OCI-LY7 (cell line): ENCODE results near the gene NRP1. TPM values are rescaled to one million over a fixed set of nuclear protein-coding genes. Genes with fewer than 3 reads are reported as not detected.

Source experiments
- BruUV-seq: library from RNA; stranded (reverse); fragments of 400-500 nt; replicated peaks from 2 replicates; lab custom pipeline; 2021; lab: Mats Ljungman, UMichigan
- CTCF ChIA-PET: fragments of 300-600 bp; sonication (Branson Sonifier 250); formaldehyde crosslinking; loops from one replicate; lab custom pipeline; 2022; ENCODE audit warnings: antibody characterized with exemption; ENCODE audit not compliant: unreplicated experiment; lab: Charles Lee
- POLR2A ChIA-PET: fragments of 300-600 bp; sonication (Branson Sonifier 250); formaldehyde crosslinking; loops from one replicate; lab custom pipeline; 2022; ENCODE audit warnings: antibody characterized with exemption; lab: Charles Lee
- DNase-seq: peaks from one replicate; pipeline ENCODE4 v3.0.0-alpha.2; 2015; ENCODE audit warnings: low spot score
- H2AFZ ChIP-seq: fragments of 200-600 bp; sonication (generic), shearing (Covaris generic); 2 replicates; pipeline ENCODE4 v1.6.1; 2014; ENCODE audit warnings: mild to moderate bottlenecking, antibody characterized with exemption, low read length, moderate library complexity
- H3K27ac ChIP-seq: fragments of 200-600 bp; sonication (generic); 2 replicates; pipeline ENCODE4 v1.5.1; 2014; ENCODE audit warnings: mixed run types, low read depth, mild to moderate bottlenecking, moderate library complexity, low read length, inconsistent platforms; ENCODE audit not compliant: poor library complexity, severe bottlenecking
- H3K36me3 ChIP-seq: fragments of 200-600 bp; sonication (generic); 2 replicates; pipeline ENCODE4 v1.6.1; 2014; ENCODE audit warnings: mild to moderate bottlenecking, antibody characterized with exemption, low read length, moderate library complexity, mixed read lengths; ENCODE audit not compliant: insufficient read depth
- H3K4me1 ChIP-seq: fragments of 200-600 bp; sonication (generic); 2 replicates; pipeline ENCODE4 v1.5.1; 2014; ENCODE audit warnings: mild to moderate bottlenecking, low read length; ENCODE audit not compliant: insufficient read depth, poor library complexity, severe bottlenecking
- H3K4me2 ChIP-seq: fragments of 200-600 bp; sonication (generic); 2 replicates; pipeline ENCODE4 v1.6.1; 2014; ENCODE audit warnings: mild to moderate bottlenecking, low read length
- H3K4me3 ChIP-seq: fragments of 200-600 bp; sonication (generic); 2 replicates; pipeline ENCODE4 v1.5.1; 2014; ENCODE audit warnings: mild to moderate bottlenecking, low read depth, low read length; ENCODE audit not compliant: poor library complexity, severe bottlenecking
- H3K79me2 ChIP-seq: fragments of 200-600 bp; sonication (generic); 2 replicates; pipeline ENCODE4 v1.6.1; 2016; ENCODE audit warnings: low read depth, mild to moderate bottlenecking, low read length, moderate library complexity, mixed read lengths; ENCODE audit not compliant: insufficient read depth
- H3K9me2 ChIP-seq: fragments of 200-600 bp; sonication (generic); 2 replicates; pipeline ENCODE4 v1.6.1; 2016; ENCODE audit warnings: mild to moderate bottlenecking, low read length, mixed read lengths; ENCODE audit not compliant: insufficient read depth
- H3K9me3 ChIP-seq: fragments of 200-600 bp; sonication (generic); 2 replicates; pipeline ENCODE4 v1.6.1; 2014; ENCODE audit warnings: mild to moderate bottlenecking, mixed run types, low read length, mixed read lengths
- H4K20me1 ChIP-seq: fragments of 200-600 bp; sonication (generic); 2 replicates; pipeline ENCODE4 v1.6.1; 2014; ENCODE audit warnings: mild to moderate bottlenecking, antibody characterized with exemption, low read length, moderate library complexity, mixed read lengths; ENCODE audit not compliant: insufficient read depth
- EZH2phosphoT487 ChIP-seq: fragments of 200-600 bp; sonication (generic); IDR thresholded peaks from 2 replicates; pipeline ENCODE4 v1.6.1; 2018; ENCODE audit warnings: low read depth, borderline replicate concordance, mild to moderate bottlenecking, mixed run types, antibody characterized with exemption, low read length, moderate library complexity, mixed read lengths
- intact Hi-C: fragments of 100-400 bp; cut with micrococcal nuclease; formaldehyde crosslinking; loops from one replicate; pipeline ENCODE4 v1.10.0; 2022; ENCODE audit not compliant: unreplicated experiment
- total RNA-seq, 2 experiments: library from RNA; depleted of rRNA in 1 of 2; stranded (reverse); fragments of >200 nt in 1 of 2; shearing (Covaris generic) in 1 of 2; gene quantifications; 2 replicates each; pipeline ENCODE4 v1.2.3, GENCODE V29; 2014 to 2022
- TF ChIP-seq, protein P1 (sequence below): fragments of 200-600 bp; sonication (generic); conservative IDR thresholded peaks from 2 replicates; pipeline ENCODE4 v1.5.1; 2014; ENCODE audit warnings: mild to moderate bottlenecking, antibody characterized with exemption, low read length, moderate library complexity, mixed read lengths

Gene NRP1
- total RNA-seq, 2 experiments from 2014 or later = not detected

DNA sequence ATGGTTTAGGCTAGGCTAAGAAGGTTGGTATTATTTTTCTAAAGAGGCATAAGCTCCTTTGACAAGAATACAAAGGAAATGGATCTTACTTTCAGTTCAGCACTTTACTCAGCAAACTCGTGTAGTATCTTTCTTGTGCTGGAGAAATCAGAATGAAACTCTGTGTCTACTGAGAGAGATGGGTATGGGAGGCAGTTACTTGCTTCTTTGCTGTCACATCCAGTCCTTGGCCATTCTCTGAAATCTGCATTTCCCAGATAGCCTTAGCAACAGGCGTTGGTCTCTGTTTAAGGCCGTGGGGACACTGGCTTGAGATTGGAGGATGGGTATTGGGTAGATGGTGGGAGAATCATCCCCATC is 180.5 kb downstream of the NRP1 start:
- DNase-seq = no peak
- Histone ChIP-seq H4K20me1 (no peaks in the 10 kb centered on the region), H3K79me2 (no peaks in the 10 kb centered on the region), H3K9me3 (peaks cover 4% of the 10 kb centered on the region; the same call in 1 of the 2 replicates), H3K9me2 (no peaks in the 10 kb centered on the region), H3K36me3 (no peaks in the 10 kb centered on the region; the same call in 1 of the 2 replicates), H3K4me2 (peak overlapping the region; percentile 21; the same call in 1 of the 2 replicates), H2AFZ (peak overlapping the region; percentile 66; the same call in 1 of the 2 replicates), H3K4me1 (peaks cover 61% of the 10 kb centered on the region), H3K27ac (no peak overlapping the region), H3K4me3 (no peak overlapping the region)
- intact Hi-C loops = loop anchor here (5.0 to 10.0 kb wide), 2 partner anchors 57 to 259 kb away; no protein-coding TSS in a partner anchor
- BruUV-seq = no TSS peak
- ChIA-PET POLR2A (interaction anchor here (0.5 to 2.2 kb wide), 11 partner anchors 9 to 145 kb away, joined by 3 to 7 read pairs (median 4); no protein-coding TSS in a partner anchor), CTCF (interaction anchor here (0.9 kb wide), 1 partner anchor 49 kb away, joined by 3 read pairs; no protein-coding TSS in a partner anchor)
- no peak for TF ChIP-seq EZH2phosphoT487

DNA sequence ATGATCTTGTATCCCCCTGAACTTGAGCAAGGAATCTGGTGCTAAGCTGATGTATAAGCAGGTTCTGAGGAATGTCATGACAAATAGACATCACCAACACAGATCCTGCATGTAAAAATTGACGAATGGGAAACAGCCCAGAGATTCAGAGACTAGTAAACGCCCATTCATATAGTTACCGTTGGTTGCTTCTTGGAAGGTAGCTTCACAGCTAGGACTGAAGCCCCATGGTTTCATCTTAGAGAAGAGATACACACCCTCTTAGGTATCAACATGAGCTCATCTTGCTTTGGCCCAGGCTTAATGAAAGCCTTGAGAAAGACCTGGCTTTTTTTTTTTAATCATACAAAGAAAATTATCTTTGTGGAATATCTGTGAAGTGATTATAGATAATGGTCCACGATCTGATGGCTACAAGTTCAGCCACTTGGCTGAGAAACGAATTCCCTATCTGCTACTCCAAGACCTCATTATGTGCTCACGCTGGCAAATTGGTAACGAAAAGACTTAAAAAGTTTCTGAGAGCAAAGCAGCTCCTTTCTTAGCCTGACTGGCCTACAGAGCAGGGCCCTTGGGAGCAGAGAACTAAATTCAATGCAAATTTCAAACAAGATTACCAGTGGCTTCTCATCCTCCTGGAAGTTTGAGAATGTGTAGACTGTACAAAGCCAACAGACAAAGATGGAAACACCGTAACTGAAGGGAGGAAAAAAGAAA is 181.1 kb downstream of the NRP1 start:
- Histone ChIP-seq H2AFZ (peak overlapping the region; percentile 66; the same call in 1 of the 2 replicates), H3K4me1 (peaks cover 61% of the 10 kb centered on the region), H3K9me2 (no peaks in the 10 kb centered on the region), H3K36me3 (no peaks in the 10 kb centered on the region; the same call in 1 of the 2 replicates), H3K4me2 (peak overlapping the region; percentile 21; the same call in 1 of the 2 replicates), H3K79me2 (no peaks in the 10 kb centered on the region), H3K4me3 (no peak overlapping the region), H4K20me1 (no peaks in the 10 kb centered on the region), H3K9me3 (peaks cover 7% of the 10 kb centered on the region; the same call in 1 of the 2 replicates), H3K27ac (no peak overlapping the region)
- CTCF ChIA-PET = interaction anchor here (0.9 kb wide), 1 partner anchor 48 kb away, joined by 3 read pairs; no protein-coding TSS in a partner anchor
- POLR2A ChIA-PET = interaction anchor here (0.5 to 2.2 kb wide), 16 partner anchors 9 to 459 kb away, joined by 3 to 7 read pairs (median 4); no protein-coding TSS in a partner anchor
- intact Hi-C loops = loop anchor here (5.0 to 10.0 kb wide), 2 partner anchors 56 to 259 kb away; no protein-coding TSS in a partner anchor
- DNase-seq = no peak
- no TSS peak for BruUV-seq
- TF ChIP-seq, protein P1, sequence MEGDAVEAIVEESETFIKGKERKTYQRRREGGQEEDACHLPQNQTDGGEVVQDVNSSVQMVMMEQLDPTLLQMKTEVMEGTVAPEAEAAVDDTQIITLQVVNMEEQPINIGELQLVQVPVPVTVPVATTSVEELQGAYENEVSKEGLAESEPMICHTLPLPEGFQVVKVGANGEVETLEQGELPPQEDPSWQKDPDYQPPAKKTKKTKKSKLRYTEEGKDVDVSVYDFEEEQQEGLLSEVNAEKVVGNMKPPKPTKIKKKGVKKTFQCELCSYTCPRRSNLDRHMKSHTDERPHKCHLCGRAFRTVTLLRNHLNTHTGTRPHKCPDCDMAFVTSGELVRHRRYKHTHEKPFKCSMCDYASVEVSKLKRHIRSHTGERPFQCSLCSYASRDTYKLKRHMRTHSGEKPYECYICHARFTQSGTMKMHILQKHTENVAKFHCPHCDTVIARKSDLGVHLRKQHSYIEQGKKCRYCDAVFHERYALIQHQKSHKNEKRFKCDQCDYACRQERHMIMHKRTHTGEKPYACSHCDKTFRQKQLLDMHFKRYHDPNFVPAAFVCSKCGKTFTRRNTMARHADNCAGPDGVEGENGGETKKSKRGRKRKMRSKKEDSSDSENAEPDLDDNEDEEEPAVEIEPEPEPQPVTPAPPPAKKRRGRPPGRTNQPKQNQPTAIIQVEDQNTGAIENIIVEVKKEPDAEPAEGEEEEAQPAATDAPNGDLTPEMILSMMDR = no peak
- TF ChIP-seq EZH2phosphoT487 = no peak

DNA sequence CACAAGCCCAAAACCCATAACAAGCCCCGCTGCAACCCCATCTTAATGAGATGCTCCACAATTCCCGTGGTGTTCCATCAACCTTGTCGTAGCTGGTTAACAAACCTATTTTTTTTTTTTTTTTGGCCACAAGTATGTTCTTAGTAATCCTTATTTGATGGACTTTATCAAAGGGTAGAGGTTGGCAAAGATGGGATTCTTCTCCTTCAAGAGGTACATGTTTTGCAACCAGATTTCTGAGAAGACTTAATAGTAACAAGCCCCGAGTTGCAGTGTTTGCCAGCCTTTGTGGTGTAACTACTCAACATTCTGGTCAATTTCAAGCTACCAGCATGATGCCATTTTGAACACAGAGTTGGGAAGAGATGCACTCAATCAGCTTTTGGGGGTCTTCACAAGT is 181.7 kb downstream of the NRP1 start:
- no peaks in the 10 kb centered on the region for H4K20me1 ChIP-seq
- no peak for TF ChIP-seq EZH2phosphoT487
- TF ChIP-seq, protein P1 = no peak
- ChIA-PET POLR2A (interaction anchor here (0.5 to 2.2 kb wide), 14 partner anchors 14 to 459 kb away, joined by 3 to 7 read pairs (median 4); no protein-coding TSS in a partner anchor), CTCF (no interaction called here)
- peak overlapping the region; percentile 66; the same call in 1 of the 2 replicates for H2AFZ ChIP-seq
- H3K79me2 ChIP-seq = no peaks in the 10 kb centered on the region
- no peaks in the 10 kb centered on the region; the same call in 1 of the 2 replicates for H3K36me3 ChIP-seq
- H3K9me2 ChIP-seq = no peaks in the 10 kb centered on the region
- no peak overlapping the region for H3K27ac ChIP-seq
- no peak for DNase-seq
- no peak overlapping the region for H3K4me2 ChIP-seq
- BruUV-seq = no TSS peak
- peaks cover 14% of the 10 kb centered on the region; the same call in 1 of the 2 replicates for H3K9me3 ChIP-seq
- H3K4me1 ChIP-seq = peaks cover 61% of the 10 kb centered on the region
- H3K4me3 ChIP-seq = no peak overlapping the region
- intact Hi-C loops = loop anchor here (5.0 to 10.0 kb wide), 2 partner anchors 55 to 258 kb away; no protein-coding TSS in a partner anchor
